SK-N-MC (cell line): ENCODE measurements around the gene PDE8A.
"Not testable (repeated sequence)": the region's sequence is repeated elsewhere in the genome, so short reads cannot be mapped to it uniquely, and the experiment has no call there.

Experiments
- EZH2 ChIP-seq: fragments of 200-600 bp; sonication (generic); IDR thresholded peaks from one replicate; pipeline ENCODE4 v1.6.1; 2017; ENCODE audit warnings: antibody characterized with exemption
- POLR2AphosphoS5 ChIP-seq: IDR thresholded peaks from 2 replicates; pipeline ENCODE4 v1.6.1; 2012; ENCODE audit warnings: mild to moderate bottlenecking, low read depth, low read length, borderline replicate concordance

- not testable (repeated sequence) for TF ChIP-seq EZH2, POLR2AphosphoS5
Measured at GRCh38 chr15:85011724-85012123, 30.1 kb downstream of the PDE8A start.
